Esophagus squamous epithelium (tissue), 4 donors: Measurements from ENCODE around the gene COMMD9.

Experiments
- POLR2A ChIP-seq, 4 donors: fragments of 450-650 bp; IDR thresholded peaks; one replicate each; pipeline ENCODE4 v1.6.1; 2017; ENCODE audit warnings: antibody characterized with exemption in 4 of 4, mild to moderate bottlenecking in 4 of 4, moderate library complexity in 3 of 4
- TF ChIP-seq, protein P1 (sequence below), 6 experiments: fragments of 450-650 bp in 4 of 6; fragments of 200-600 bp in 2 of 6; sonication (generic) in 2 of 6; IDR thresholded peaks; one replicate each; pipeline ENCODE4 v1.5.1; 2016 to 2019; ENCODE audit warnings: antibody characterized with exemption in 6 of 6, mild to moderate bottlenecking in 4 of 6, moderate library complexity in 4 of 6

GRCh38 chr11:36264011-36264972 is 24.9 kb downstream of the COMMD9 start:
- TF ChIP-seq POLR2A (IDR thresholded peaks at IDR 0.05): no peak
- TF ChIP-seq, protein P1, sequence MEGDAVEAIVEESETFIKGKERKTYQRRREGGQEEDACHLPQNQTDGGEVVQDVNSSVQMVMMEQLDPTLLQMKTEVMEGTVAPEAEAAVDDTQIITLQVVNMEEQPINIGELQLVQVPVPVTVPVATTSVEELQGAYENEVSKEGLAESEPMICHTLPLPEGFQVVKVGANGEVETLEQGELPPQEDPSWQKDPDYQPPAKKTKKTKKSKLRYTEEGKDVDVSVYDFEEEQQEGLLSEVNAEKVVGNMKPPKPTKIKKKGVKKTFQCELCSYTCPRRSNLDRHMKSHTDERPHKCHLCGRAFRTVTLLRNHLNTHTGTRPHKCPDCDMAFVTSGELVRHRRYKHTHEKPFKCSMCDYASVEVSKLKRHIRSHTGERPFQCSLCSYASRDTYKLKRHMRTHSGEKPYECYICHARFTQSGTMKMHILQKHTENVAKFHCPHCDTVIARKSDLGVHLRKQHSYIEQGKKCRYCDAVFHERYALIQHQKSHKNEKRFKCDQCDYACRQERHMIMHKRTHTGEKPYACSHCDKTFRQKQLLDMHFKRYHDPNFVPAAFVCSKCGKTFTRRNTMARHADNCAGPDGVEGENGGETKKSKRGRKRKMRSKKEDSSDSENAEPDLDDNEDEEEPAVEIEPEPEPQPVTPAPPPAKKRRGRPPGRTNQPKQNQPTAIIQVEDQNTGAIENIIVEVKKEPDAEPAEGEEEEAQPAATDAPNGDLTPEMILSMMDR (IDR thresholded peaks at IDR 0.05): no peak
